IPS DF 6.9 (cell line): ENCODE data around the gene PDE7B.

Experiments used
- DNase-seq: peaks from one replicate; pipeline ENCODE4 v3.0.0-alpha.2; 2013; ENCODE audit warnings: low read depth, low spot score
- H3K27ac ChIP-seq: one replicate; pipeline ENCODE4 v1.5.1; 2013; ENCODE audit warnings: low read length, control low read depth
- H3K27me3 ChIP-seq: 2 replicates; pipeline ENCODE4 v1.6.1; 2013; ENCODE audit warnings: mild to moderate bottlenecking, low read length; ENCODE audit not compliant: control insufficient read depth, insufficient read depth
- H3K36me3 ChIP-seq: 2 replicates; pipeline ENCODE4 v1.6.1; 2013; ENCODE audit warnings: low read length; ENCODE audit not compliant: control insufficient read depth, insufficient read depth
- H3K4me1 ChIP-seq: 2 replicates; pipeline ENCODE4 v1.6.1; 2013; ENCODE audit warnings: low read length; ENCODE audit not compliant: control insufficient read depth, insufficient read depth
- H3K4me3 ChIP-seq: 2 replicates; pipeline ENCODE4 v1.5.1; 2013; ENCODE audit warnings: mild to moderate bottlenecking, low read length
- H3K9me3 ChIP-seq: 2 replicates; pipeline ENCODE4 v1.6.1; 2013; ENCODE audit warnings: low read length, inconsistent platforms; ENCODE audit not compliant: control insufficient read depth, insufficient read depth
- WGBS: extraction: QIAGEN DNeasy Blood & Tissue Kit; methylation state at CpG from one replicate; pipeline ENCODE4 v1.1.7; 2013; ENCODE audit warnings: mixed read lengths, missing lambda C conversion rate; ENCODE audit not compliant: insufficient read length, insufficient coverage; 5-methylcytosine and 5-hydroxymethylcytosine counted together

The PDE7B gene

GRCh38 chr6:135867332-135867731 is 15.8 kb downstream of the PDE7B start:
- DNase-seq, result no peak
- WGBS, result no CpG with 5 or more reads among the region's 6 CpGs

GRCh38 chr6:135869857-135870256 is 18.4 kb downstream of the PDE7B start:
- no CpG with 5 or more reads among the region's 4 CpGs for WGBS
- Histone ChIP-seq H3K27ac (no peak overlapping the region), H3K9me3 (no peaks in the 10 kb centered on the region), H3K27me3 (no peaks in the 10 kb centered on the region), H3K4me3 (no peak overlapping the region), H3K36me3 (no peaks in the 10 kb centered on the region), H3K4me1 (no peaks in the 10 kb centered on the region)
- DNase-seq, result no peak

More at GRCh38 chr6:135867332-135867731, 15.8 kb downstream of the PDE7B start:
- Histone ChIP-seq H3K36me3 (no peaks in the 10 kb centered on the region), H3K9me3 (no peaks in the 10 kb centered on the region), H3K27me3 (no peaks in the 10 kb centered on the region), H3K4me1 (no peaks in the 10 kb centered on the region), H3K4me3 (no peak overlapping the region), H3K27ac (no peak overlapping the region)

- DNase-seq, result no peak
- no CpG with 5 or more reads among the region's 2 CpGs for WGBS
- Histone ChIP-seq H3K27me3 (no peaks in the 10 kb centered on the region), H3K4me3 (no peak overlapping the region), H3K4me1 (no peaks in the 10 kb centered on the region), H3K9me3 (no peaks in the 10 kb centered on the region), H3K36me3 (no peaks in the 10 kb centered on the region), H3K27ac (no peak overlapping the region)
Observed at GRCh38 chr6:135870722-135871121, 19.2 kb downstream of the PDE7B start.

GRCh38 chr6:135871296-135871695 is 19.8 kb downstream of the PDE7B start:
- no peak overlapping the region for H3K4me3 ChIP-seq
- WGBS, result no CpG with 5 or more reads among the region's 1 CpG
- H3K4me1 ChIP-seq, result no peaks in the 10 kb centered on the region
- no peaks in the 10 kb centered on the region for H3K36me3 ChIP-seq
- no peaks in the 10 kb centered on the region for H3K9me3 ChIP-seq
- H3K27ac ChIP-seq, result no peak overlapping the region
- no peaks in the 10 kb centered on the region for H3K27me3 ChIP-seq
- no peak for DNase-seq

DNA sequence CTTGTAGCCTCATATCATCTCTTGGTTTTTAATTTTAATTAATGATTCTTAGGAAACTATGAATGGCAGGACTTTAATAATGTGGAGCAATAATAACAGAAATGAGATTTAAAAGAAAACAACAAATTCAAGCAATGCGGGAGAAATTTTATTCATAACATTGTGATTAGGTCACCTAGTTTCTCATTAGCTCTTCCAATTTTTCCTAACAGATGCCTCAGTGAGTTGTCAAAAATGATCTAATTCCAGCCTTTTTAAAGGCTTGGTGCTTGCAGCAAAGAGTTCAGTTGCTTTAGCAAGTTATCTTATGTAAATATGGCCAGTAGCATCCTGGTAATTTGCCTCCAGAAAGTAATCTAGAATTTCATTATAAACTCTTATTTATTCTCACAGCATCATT is 20.4 kb downstream of the PDE7B start:
- no peaks in the 10 kb centered on the region for H3K27me3 ChIP-seq
- no peak overlapping the region for H3K27ac ChIP-seq
- no peaks in the 10 kb centered on the region for H3K4me1 ChIP-seq
- no peak overlapping the region for H3K4me3 ChIP-seq
- no CpG with 5 or more reads among the region's 1 CpG for whole genome bisulfite sequencing
- H3K36me3 ChIP-seq, result no peaks in the 10 kb centered on the region
- no peak for DNase-seq
- H3K9me3 ChIP-seq, result no peaks in the 10 kb centered on the region

DNA sequence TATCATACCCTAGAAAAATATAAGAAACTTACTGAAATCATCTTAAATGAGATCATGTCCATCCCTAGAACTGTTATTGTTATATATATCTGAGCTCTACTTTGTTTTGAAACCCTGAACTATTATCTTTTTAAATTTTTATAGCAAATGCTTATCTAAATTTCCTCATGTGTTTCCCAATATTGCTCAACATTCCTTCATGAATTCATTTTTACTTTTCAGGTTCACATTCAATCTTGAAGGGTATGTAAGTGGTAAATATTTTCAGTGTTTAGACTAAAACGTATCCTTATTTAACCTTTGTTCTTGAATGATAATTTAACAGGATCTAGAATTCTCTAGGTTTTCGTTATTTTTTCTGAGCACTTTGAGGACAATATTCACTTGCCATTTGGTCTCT is 23.9 kb downstream of the PDE7B start:
- Histone ChIP-seq H3K27ac (no peak overlapping the region), H3K9me3 (no peaks in the 10 kb centered on the region), H3K27me3 (no peaks in the 10 kb centered on the region), H3K36me3 (no peaks in the 10 kb centered on the region), H3K4me1 (no peaks in the 10 kb centered on the region), H3K4me3 (no peak overlapping the region)
- no peak for DNase-seq
- WGBS, result no CpG with 5 or more reads among the region's 2 CpGs

GRCh38 chr6:135876058-135876457 is 24.6 kb downstream of the PDE7B start:
- Histone ChIP-seq H3K27me3 (no peaks in the 10 kb centered on the region), H3K4me1 (no peaks in the 10 kb centered on the region), H3K9me3 (no peaks in the 10 kb centered on the region), H3K27ac (no peak overlapping the region), H3K36me3 (no peaks in the 10 kb centered on the region), H3K4me3 (no peak overlapping the region)
- no CpG with 5 or more reads among the region's 4 CpGs for WGBS
- no peak for DNase-seq

DNA sequence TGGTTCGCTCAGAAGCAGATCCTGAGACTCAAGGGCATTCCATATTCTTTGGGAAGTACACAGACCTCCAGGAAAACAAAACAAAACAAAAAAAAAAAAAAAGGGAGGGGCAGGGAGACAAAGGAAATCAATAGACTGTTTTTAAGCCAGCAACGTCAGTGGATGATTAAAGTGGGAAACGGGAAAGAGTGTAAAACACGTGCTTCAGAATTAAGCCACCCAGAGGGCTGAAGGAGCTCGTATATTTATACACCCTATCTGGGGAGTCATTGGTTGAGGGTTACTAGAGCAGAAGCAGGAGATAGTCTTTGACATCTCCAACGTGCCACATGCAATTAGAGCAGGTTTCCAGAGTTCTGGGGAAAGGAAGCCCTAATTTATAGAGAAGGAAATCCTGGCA is 26.2 kb downstream of the PDE7B start:
- Histone ChIP-seq H3K36me3 (no peaks in the 10 kb centered on the region), H3K27ac (no peak overlapping the region), H3K9me3 (no peaks in the 10 kb centered on the region), H3K4me1 (no peaks in the 10 kb centered on the region), H3K4me3 (no peak overlapping the region), H3K27me3 (no peaks in the 10 kb centered on the region)
- DNase-seq, result no peak
- no CpG with 5 or more reads among the region's 6 CpGs for WGBS

- H3K27ac ChIP-seq, result no peak overlapping the region
Observed at GRCh38 chr6:135880066-135880972, 28.8 kb downstream of the PDE7B start.

DNA sequence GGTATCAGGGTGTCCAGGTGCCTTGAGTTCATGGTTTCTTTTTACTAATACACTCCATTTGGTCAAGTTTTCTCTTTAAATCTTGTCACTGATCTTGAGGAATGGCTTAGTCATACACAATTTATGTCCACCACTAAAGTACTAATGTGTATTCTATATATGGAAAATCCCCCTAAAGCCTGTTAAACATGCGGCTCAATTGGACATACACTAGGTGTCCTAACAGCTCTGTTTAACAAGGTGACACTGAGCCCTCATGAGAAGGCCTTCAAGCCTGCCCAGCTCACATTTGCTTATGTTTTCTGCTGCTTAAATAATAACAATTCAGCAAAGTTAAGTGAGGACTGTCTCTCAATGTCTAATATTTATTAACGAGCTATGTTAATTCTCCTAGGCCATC is 31.5 kb downstream of the PDE7B start:
- WGBS, result no CpG with 5 or more reads among the region's 2 CpGs
- Histone ChIP-seq H3K27ac (no peak overlapping the region), H3K27me3 (no peaks in the 10 kb centered on the region), H3K36me3 (no peaks in the 10 kb centered on the region), H3K4me1 (no peaks in the 10 kb centered on the region), H3K4me3 (no peak overlapping the region), H3K9me3 (no peaks in the 10 kb centered on the region)
- no peak for DNase-seq

More at GRCh38 chr6:135880066-135880972, 28.8 kb downstream of the PDE7B start:
- WGBS, result no CpG with 5 or more reads among the region's 7 CpGs
- Histone ChIP-seq H3K4me1 (no peaks in the 10 kb centered on the region), H3K27me3 (no peaks in the 10 kb centered on the region), H3K4me3 (no peak overlapping the region), H3K9me3 (no peaks in the 10 kb centered on the region), H3K36me3 (no peaks in the 10 kb centered on the region)
- DNase-seq, result no peak

- no peaks in the 10 kb centered on the region for H3K9me3 ChIP-seq
- no peak overlapping the region for H3K4me3 ChIP-seq
- no peaks in the 10 kb centered on the region for H3K4me1 ChIP-seq
- WGBS, result no CpG with 5 or more reads among the region's 2 CpGs
- no peak for DNase-seq
- H3K27ac ChIP-seq, result no peak overlapping the region
- H3K36me3 ChIP-seq, result no peaks in the 10 kb centered on the region
- H3K27me3 ChIP-seq, result no peaks in the 10 kb centered on the region
Observed at GRCh38 chr6:135883536-135883935, 32.0 kb downstream of the PDE7B start.
